ENCODE measurements around the gene EFEMP1. TPM values are rescaled to one million over a fixed set of nuclear protein-coding genes. Genes with fewer than 3 reads are reported as not detected.

The EFEMP1 gene
- total RNA-seq, 1 donor from 2014 or later: 2.3 TPM

GRCh38 chr2:55898386-55899040 lies 25.1 kb downstream of the EFEMP1 start:
- Mint-ChIP-seq H3K9me3 (ENCODE audit: unreplicated experiment) (no peaks in the 10 kb centered on the region), H3K4me1 (ENCODE audit: unreplicated experiment) (no peaks in the 10 kb centered on the region), H3K27ac (ENCODE audit: unreplicated experiment) (no peak overlapping the region), H3K36me3 (ENCODE audit: low read depth, unreplicated experiment) (no peaks in the 10 kb centered on the region), H3K27me3 (ENCODE audit: unreplicated experiment) (peaks cover under 1% of the 10 kb centered on the region), H3K4me3 (ENCODE audit: unreplicated experiment) (no peak overlapping the region)
- no peak for TF ChIP-seq CTCF (IDR thresholded peaks at IDR 0.05; ENCODE audit: unreplicated experiment)
- no peak for DNase-seq (ENCODE audit: low spot score)

- no peaks in the 10 kb centered on the region for H3K9me3 Mint-ChIP-seq (ENCODE audit: unreplicated experiment)
- H3K27ac Mint-ChIP-seq (ENCODE audit: unreplicated experiment): no peak overlapping the region
- H3K27me3 Mint-ChIP-seq (ENCODE audit: unreplicated experiment): peaks cover 2% of the 10 kb centered on the region
- H3K4me3 Mint-ChIP-seq (ENCODE audit: unreplicated experiment): no peak overlapping the region
- H3K36me3 Mint-ChIP-seq (ENCODE audit: low read depth, unreplicated experiment): no peaks in the 10 kb centered on the region
- TF ChIP-seq CTCF (IDR thresholded peaks at IDR 0.05; ENCODE audit: unreplicated experiment): no peak
- no peak for DNase-seq (ENCODE audit: low spot score)
- H3K4me1 Mint-ChIP-seq (ENCODE audit: unreplicated experiment): no peaks in the 10 kb centered on the region
Measured at GRCh38 chr2:55896633-55897032, 26.9 kb downstream of the EFEMP1 start.

DNA sequence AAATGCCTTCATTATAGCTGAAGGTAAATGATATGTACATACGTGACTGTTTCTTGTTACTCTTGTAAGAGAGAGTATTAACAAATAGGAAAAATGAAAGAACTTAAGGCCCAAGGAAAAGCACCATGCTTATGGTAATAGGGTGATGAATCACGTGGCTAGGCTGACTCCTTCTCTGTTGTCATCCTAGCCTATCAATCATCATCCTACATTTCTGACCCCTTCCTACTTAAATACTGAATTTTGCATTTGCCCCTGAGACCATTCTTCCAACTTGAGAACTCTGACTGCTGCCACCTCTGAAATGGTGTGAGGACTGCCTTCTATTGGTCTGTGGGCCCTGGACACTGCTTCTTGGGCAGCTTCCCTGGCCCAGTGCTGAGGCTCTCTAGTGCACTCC lies 28.9 kb downstream of the EFEMP1 start:
- Mint-ChIP-seq H3K4me3 (ENCODE audit: unreplicated experiment) (no peak overlapping the region), H3K4me1 (ENCODE audit: unreplicated experiment) (no peaks in the 10 kb centered on the region), H3K27ac (ENCODE audit: unreplicated experiment) (no peak overlapping the region), H3K27me3 (ENCODE audit: unreplicated experiment) (peaks cover 2% of the 10 kb centered on the region), H3K36me3 (ENCODE audit: low read depth, unreplicated experiment) (no peaks in the 10 kb centered on the region), H3K9me3 (ENCODE audit: unreplicated experiment) (no peaks in the 10 kb centered on the region)
- TF ChIP-seq CTCF (IDR thresholded peaks at IDR 0.05; ENCODE audit: unreplicated experiment): no peak
- no peak for DNase-seq (ENCODE audit: low spot score)

GRCh38 chr2:55891671-55892094 lies 31.9 kb downstream of the EFEMP1 start:
- Mint-ChIP-seq H3K27ac (ENCODE audit: unreplicated experiment) (no peak overlapping the region), H3K27me3 (ENCODE audit: unreplicated experiment) (peaks cover 2% of the 10 kb centered on the region), H3K4me1 (ENCODE audit: unreplicated experiment) (no peaks in the 10 kb centered on the region), H3K9me3 (ENCODE audit: unreplicated experiment) (no peaks in the 10 kb centered on the region), H3K36me3 (ENCODE audit: low read depth, unreplicated experiment) (no peaks in the 10 kb centered on the region), H3K4me3 (ENCODE audit: unreplicated experiment) (no peak overlapping the region)
- DNase-seq (ENCODE audit: low spot score): no peak
- no peak for TF ChIP-seq CTCF (IDR thresholded peaks at IDR 0.05; ENCODE audit: unreplicated experiment)

DNA sequence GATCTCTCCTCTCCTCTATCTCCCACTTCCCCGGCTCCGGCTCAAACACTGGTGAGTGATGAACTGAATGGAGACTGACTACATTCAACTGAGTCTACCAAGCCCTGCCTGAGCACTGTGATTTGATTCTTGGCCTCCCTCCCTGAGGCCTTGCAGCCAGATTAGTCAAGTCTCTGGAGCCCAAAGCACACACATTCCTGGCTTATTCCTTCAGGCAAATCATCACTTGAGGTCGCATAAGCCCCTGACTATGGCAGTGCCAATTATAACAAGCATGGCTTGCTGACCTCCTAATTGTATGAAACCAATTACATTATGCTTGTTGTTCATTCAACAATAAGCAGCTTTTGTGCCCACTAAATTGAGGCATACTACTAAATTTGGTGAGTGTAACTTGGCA lies 34.6 kb downstream of the EFEMP1 start:
- no peaks in the 10 kb centered on the region for H3K36me3 Mint-ChIP-seq (ENCODE audit: low read depth, unreplicated experiment)
- TF ChIP-seq CTCF (IDR thresholded peaks at IDR 0.05; ENCODE audit: unreplicated experiment): no peak
- H3K27ac Mint-ChIP-seq (ENCODE audit: unreplicated experiment): no peak overlapping the region
- DNase-seq (ENCODE audit: low spot score): no peak
- H3K4me3 Mint-ChIP-seq (ENCODE audit: unreplicated experiment): no peak overlapping the region
- peaks cover 4% of the 10 kb centered on the region for H3K27me3 Mint-ChIP-seq (ENCODE audit: unreplicated experiment)
- peaks cover under 1% of the 10 kb centered on the region for H3K4me1 Mint-ChIP-seq (ENCODE audit: unreplicated experiment)
- H3K9me3 Mint-ChIP-seq (ENCODE audit: unreplicated experiment): no peaks in the 10 kb centered on the region

Data from endothelial cell (in vitro differentiated cells).